HUES64 (cell line): Measurements from ENCODE around the gene CCDC150.

Experiments
- H3K27ac ChIP-seq: 2 replicates; pipeline ENCODE4 v1.7.0; 2013; ENCODE audit warnings: low read depth, low read length, inconsistent platforms
- H3K27me3 ChIP-seq: 2 replicates; pipeline ENCODE4 v1.6.1; 2013; ENCODE audit warnings: mild to moderate bottlenecking, low read length; ENCODE audit not compliant: insufficient read depth
- H3K36me3 ChIP-seq: 2 replicates; pipeline ENCODE4 v1.6.1; 2013; ENCODE audit warnings: mild to moderate bottlenecking, low read length; ENCODE audit not compliant: insufficient read depth
- H3K4me1 ChIP-seq: 2 replicates; pipeline ENCODE4 v1.6.1; 2013; ENCODE audit warnings: mild to moderate bottlenecking, low read length, moderate library complexity; ENCODE audit not compliant: insufficient read depth
- H3K4me3 ChIP-seq: 2 replicates; pipeline ENCODE4 v1.5.1; 2013; ENCODE audit warnings: mild to moderate bottlenecking, low read length, moderate library complexity
- H3K9ac ChIP-seq: 2 replicates; pipeline ENCODE4 v1.6.1; 2013; ENCODE audit warnings: mild to moderate bottlenecking, low read depth, low read length
- H3K9me3 ChIP-seq: 2 replicates; pipeline ENCODE4 v1.6.1; 2013; ENCODE audit warnings: low read depth, low read length; ENCODE audit not compliant: insufficient read depth
- WGBS: fragments of 150-250, 120-280 bp; methylation state at CpG from one replicate; pipeline ENCODE4 v1.1.7; 2013; ENCODE audit warnings: missing lambda C conversion rate; 5-methylcytosine and 5-hydroxymethylcytosine counted together

CCDC150 gene

GRCh38 chr2:196742216-196742615 is 102.7 kb downstream of the CCDC150 start:
- Histone ChIP-seq H3K9me3 (peaks cover 5% of the 10 kb centered on the region; the same call in 1 of the 2 replicates), H3K9ac (no peak overlapping the region), H3K36me3 (peaks cover 7% of the 10 kb centered on the region; the same call in 1 of the 2 replicates), H3K4me3 (no peak overlapping the region), H3K27me3 (no peaks in the 10 kb centered on the region), H3K4me1 (peaks cover 6% of the 10 kb centered on the region), H3K27ac (no peak overlapping the region)
- WGBS = 92% methylated on average over 3 of the region's 3 CpGs

GRCh38 chr2:196742685-196743084 is 103.2 kb downstream of the CCDC150 start:
- Histone ChIP-seq H3K4me3 (no peak overlapping the region), H3K27ac (no peak overlapping the region), H3K9ac (no peak overlapping the region), H3K4me1 (peaks cover 6% of the 10 kb centered on the region), H3K27me3 (no peaks in the 10 kb centered on the region), H3K9me3 (peaks cover 5% of the 10 kb centered on the region; the same call in 1 of the 2 replicates), H3K36me3 (peaks cover 7% of the 10 kb centered on the region; the same call in 1 of the 2 replicates)
- WGBS = 85% methylated on average over 3 of the region's 3 CpGs

GRCh38 chr2:196743165-196743564 is 103.7 kb downstream of the CCDC150 start:
- H3K27ac ChIP-seq = no peak overlapping the region
- WGBS = 95% methylated on average over 4 of the region's 7 CpGs
- H3K4me1 ChIP-seq = peaks cover 6% of the 10 kb centered on the region
- peaks cover 7% of the 10 kb centered on the region; the same call in 1 of the 2 replicates for H3K36me3 ChIP-seq
- H3K27me3 ChIP-seq = no peaks in the 10 kb centered on the region
- peaks cover 5% of the 10 kb centered on the region; the same call in 1 of the 2 replicates for H3K9me3 ChIP-seq
- H3K4me3 ChIP-seq = no peak overlapping the region
- no peak overlapping the region for H3K9ac ChIP-seq

GRCh38 chr2:196745711-196746110 is 106.2 kb downstream of the CCDC150 start:
- Histone ChIP-seq H3K36me3 (peaks cover 7% of the 10 kb centered on the region; the same call in 1 of the 2 replicates), H3K9me3 (no peaks in the 10 kb centered on the region), H3K27ac (no peak overlapping the region), H3K9ac (no peak overlapping the region), H3K27me3 (no peaks in the 10 kb centered on the region), H3K4me1 (peaks cover 6% of the 10 kb centered on the region), H3K4me3 (no peak overlapping the region)

GRCh38 chr2:196747400-196747799 is 107.9 kb downstream of the CCDC150 start:
- Histone ChIP-seq H3K36me3 (peaks cover 8% of the 10 kb centered on the region; the same call in 1 of the 2 replicates), H3K9ac (no peak overlapping the region), H3K4me3 (no peak overlapping the region), H3K4me1 (peaks cover 9% of the 10 kb centered on the region), H3K27ac (no peak overlapping the region), H3K9me3 (no peaks in the 10 kb centered on the region), H3K27me3 (no peaks in the 10 kb centered on the region)
- 93% methylated on average over 1 of the region's 1 CpG for WGBS

GRCh38 chr2:196748123-196748522 is 108.6 kb downstream of the CCDC150 start:
- Histone ChIP-seq H3K9me3 (no peaks in the 10 kb centered on the region), H3K36me3 (0 out of 2 replicates have a peak, but pooled peaks cover 3% of the 10 kb centered on the region), H3K27ac (no peak overlapping the region), H3K27me3 (no peaks in the 10 kb centered on the region), H3K4me1 (peaks cover 4% of the 10 kb centered on the region; the same call in 1 of the 2 replicates), H3K4me3 (no peak overlapping the region), H3K9ac (no peak overlapping the region)
- WGBS = 94% methylated on average over 2 of the region's 2 CpGs

- Histone ChIP-seq H3K36me3 (0 out of 2 replicates have a peak, but pooled peaks cover 2% of the 10 kb centered on the region), H3K9ac (no peak overlapping the region), H3K27me3 (no peaks in the 10 kb centered on the region), H3K9me3 (no peaks in the 10 kb centered on the region), H3K4me1 (peaks cover 3% of the 10 kb centered on the region; the same call in 1 of the 2 replicates), H3K27ac (no peak overlapping the region), H3K4me3 (no peak overlapping the region)
- WGBS = 94% methylated on average over 3 of the region's 4 CpGs
Observed at GRCh38 chr2:196750291-196750923, 110.9 kb downstream of the CCDC150 start.

GRCh38 chr2:196750977-196751631 is 111.6 kb downstream of the CCDC150 start:
- H3K27ac ChIP-seq = no peak overlapping the region
- peaks cover 3% of the 10 kb centered on the region; the same call in 1 of the 2 replicates for H3K4me1 ChIP-seq
- H3K36me3 ChIP-seq = 0 out of 2 replicates have a peak, but pooled peaks cover 2% of the 10 kb centered on the region
- no peaks in the 10 kb centered on the region for H3K9me3 ChIP-seq
- 52% methylated on average over 6 of the region's 8 CpGs for whole genome bisulfite sequencing
- H3K9ac ChIP-seq = no peak overlapping the region
- no peaks in the 10 kb centered on the region for H3K27me3 ChIP-seq
- H3K4me3 ChIP-seq = no peak overlapping the region

GRCh38 chr2:196758474-196759377 is 119.2 kb downstream of the CCDC150 start:
- Histone ChIP-seq H3K4me3 (no peak overlapping the region), H3K36me3 (peaks cover 24% of the 10 kb centered on the region), H3K4me1 (no peaks in the 10 kb centered on the region), H3K27ac (no peak overlapping the region), H3K27me3 (no peaks in the 10 kb centered on the region), H3K9ac (no peak overlapping the region), H3K9me3 (no peaks in the 10 kb centered on the region)
- 93% methylated on average over 2 of the region's 3 CpGs for WGBS

- 91% methylated on average over 5 of the region's 5 CpGs for WGBS
- peaks cover 30% of the 10 kb centered on the region for H3K36me3 ChIP-seq
- no peaks in the 10 kb centered on the region for H3K4me1 ChIP-seq
- H3K9me3 ChIP-seq = no peaks in the 10 kb centered on the region
- H3K9ac ChIP-seq = no peak overlapping the region
- H3K27me3 ChIP-seq = no peaks in the 10 kb centered on the region
- no peak overlapping the region for H3K27ac ChIP-seq
- no peak overlapping the region for H3K4me3 ChIP-seq
Observed at GRCh38 chr2:196759378-196759706, 119.8 kb downstream of the CCDC150 start.

GRCh38 chr2:196767101-196767500 is 127.6 kb downstream of the CCDC150 start:
- no peak overlapping the region for H3K27ac ChIP-seq
- no peaks in the 10 kb centered on the region for H3K9me3 ChIP-seq
- no peak overlapping the region for H3K9ac ChIP-seq
- 96% methylated on average over 1 of the region's 1 CpG for WGBS
- peaks cover 94% of the 10 kb centered on the region for H3K36me3 ChIP-seq
- no peaks in the 10 kb centered on the region for H3K27me3 ChIP-seq
- no peak overlapping the region for H3K4me3 ChIP-seq
- H3K4me1 ChIP-seq = no peaks in the 10 kb centered on the region
